Raji (cell line): Measurements from ENCODE around the gene ICAM1.
A peak's percentile ranks its signal among the peaks of the same experiment; 100 is the strongest.

Experiments
- POLR2A ChIP-seq: IDR thresholded peaks from 2 replicates; pipeline ENCODE4 v1.6.1; 2011; ENCODE audit warnings: low read depth, low read length, control low read depth; ENCODE audit not compliant: insufficient read depth

Gene ICAM1

DNA sequence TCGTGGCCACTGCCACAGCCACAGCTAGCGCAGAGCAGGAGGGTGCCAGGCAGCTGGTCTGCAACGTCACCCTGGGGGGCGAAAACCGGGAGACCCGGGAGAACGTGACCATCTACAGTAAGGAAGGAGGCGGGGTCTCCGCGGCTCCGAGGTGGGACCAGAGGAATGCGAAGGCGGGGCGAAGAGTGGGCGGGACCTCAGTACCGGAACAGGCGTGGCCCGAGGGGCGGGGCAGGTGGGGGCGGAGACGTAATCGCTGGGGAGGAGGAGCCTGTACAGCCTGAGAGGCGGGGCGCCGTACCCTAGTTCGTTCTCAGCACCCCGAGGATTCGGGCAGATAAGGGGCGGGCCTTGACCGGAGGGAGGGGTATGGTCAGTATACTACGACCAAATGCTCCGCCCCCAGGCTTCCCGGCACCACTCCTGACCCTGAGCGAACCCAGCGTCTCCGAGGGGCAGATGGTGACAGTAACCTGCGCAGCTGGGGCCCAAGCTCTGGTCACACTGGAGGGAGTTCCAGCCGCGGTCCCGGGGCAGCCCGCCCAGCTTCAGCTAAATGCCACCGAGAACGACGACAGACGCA lies 21.4 kb downstream of the ICAM1 start:
- TF ChIP-seq POLR2A = no peak

DNA sequence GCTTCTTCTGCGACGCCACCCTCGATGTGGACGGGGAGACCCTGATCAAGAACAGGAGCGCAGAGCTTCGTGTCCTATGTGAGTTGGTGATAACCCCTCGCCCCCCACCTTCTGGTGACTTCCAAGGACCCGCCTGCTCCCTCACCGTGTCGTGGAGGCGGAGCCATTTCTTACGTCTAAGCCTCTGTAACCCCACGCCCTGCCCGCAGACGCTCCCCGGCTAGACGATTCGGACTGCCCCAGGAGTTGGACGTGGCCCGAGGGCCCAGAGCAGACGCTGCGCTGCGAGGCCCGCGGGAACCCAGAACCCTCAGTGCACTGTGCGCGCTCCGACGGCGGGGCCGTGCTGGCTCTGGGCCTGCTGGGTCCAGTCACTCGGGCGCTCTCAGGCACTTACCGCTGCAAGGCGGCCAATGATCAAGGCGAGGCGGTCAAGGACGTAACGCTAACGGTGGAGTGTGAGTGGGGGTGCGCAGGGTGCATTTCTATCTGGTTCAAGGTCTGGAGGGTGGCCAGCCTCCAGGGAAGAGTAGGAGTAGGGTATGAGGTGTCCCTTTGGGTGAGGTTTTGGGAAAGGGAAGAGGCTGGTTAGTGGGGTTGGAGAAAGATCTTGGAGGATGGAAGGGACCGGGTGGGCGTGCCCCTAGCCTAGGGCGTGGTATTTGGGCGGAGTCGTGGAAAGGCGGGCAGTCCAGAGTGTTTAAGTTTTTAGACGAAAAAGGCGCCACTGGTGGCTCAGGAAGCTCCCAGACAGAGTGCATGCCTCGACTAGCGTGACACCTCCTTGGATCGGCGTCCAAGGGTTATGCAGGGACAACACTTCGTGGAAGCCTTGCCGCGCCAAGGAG lies 22.1 kb downstream of the ICAM1 start:
- TF ChIP-seq POLR2A = no peak

DNA sequence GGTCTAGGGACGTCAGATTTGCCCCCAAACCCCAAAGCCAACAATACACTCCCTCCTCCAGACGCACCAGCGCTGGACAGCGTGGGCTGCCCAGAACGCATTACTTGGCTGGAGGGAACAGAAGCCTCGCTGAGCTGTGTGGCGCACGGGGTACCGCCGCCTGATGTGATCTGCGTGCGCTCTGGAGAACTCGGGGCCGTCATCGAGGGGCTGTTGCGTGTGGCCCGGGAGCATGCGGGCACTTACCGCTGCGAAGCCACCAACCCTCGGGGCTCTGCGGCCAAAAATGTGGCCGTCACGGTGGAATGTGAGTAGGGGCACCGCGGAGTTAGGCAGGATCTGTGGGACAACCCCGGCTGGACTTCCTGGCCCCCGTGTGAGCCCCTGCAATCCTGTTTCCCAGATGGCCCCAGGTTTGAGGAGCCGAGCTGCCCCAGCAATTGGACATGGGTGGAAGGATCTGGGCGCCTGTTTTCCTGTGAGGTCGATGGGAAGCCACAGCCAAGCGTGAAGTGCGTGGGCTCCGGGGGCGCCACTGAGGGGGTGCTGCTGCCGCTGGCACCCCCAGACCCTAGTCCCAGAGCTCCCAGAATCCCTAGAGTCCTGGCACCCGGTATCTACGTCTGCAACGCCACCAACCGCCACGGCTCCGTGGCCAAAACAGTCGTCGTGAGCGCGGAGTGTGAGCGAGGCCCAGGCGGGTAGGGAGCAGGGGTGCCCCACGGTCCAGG lies 22.9 kb downstream of the ICAM1 start:
- no peak for TF ChIP-seq POLR2A

DNA sequence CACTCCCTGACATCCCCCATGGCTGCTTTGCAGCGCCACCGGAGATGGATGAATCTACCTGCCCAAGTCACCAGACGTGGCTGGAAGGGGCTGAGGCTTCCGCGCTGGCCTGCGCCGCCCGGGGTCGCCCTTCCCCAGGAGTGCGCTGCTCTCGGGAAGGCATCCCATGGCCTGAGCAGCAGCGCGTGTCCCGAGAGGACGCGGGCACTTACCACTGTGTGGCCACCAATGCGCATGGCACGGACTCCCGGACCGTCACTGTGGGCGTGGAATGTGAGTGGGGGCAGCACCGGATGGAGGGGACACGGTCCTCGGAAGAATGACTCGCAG lies 23.4 kb downstream of the ICAM1 start:
- no peak for TF ChIP-seq POLR2A

DNA sequence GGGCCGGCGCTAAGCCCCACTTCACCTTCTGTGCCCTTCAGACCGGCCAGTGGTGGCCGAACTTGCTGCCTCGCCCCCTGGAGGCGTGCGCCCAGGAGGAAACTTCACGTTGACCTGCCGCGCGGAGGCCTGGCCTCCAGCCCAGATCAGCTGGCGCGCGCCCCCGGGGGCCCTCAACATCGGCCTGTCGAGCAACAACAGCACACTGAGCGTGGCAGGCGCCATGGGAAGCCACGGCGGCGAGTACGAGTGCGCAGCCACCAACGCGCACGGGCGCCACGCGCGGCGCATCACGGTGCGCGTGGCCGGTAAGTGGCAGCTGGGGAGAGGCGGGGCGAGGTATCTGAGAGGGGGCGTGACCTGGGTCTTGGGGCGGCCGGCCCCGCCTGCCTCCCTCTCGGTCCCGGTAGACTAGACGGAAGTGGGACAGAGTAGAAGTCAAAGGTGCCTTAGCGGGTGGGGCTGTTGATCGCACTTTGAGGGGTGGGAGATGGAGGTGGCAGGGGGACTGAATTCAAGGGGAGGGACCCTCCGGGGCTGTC lies 24.5 kb downstream of the ICAM1 start:
- TF ChIP-seq POLR2A = no peak

DNA sequence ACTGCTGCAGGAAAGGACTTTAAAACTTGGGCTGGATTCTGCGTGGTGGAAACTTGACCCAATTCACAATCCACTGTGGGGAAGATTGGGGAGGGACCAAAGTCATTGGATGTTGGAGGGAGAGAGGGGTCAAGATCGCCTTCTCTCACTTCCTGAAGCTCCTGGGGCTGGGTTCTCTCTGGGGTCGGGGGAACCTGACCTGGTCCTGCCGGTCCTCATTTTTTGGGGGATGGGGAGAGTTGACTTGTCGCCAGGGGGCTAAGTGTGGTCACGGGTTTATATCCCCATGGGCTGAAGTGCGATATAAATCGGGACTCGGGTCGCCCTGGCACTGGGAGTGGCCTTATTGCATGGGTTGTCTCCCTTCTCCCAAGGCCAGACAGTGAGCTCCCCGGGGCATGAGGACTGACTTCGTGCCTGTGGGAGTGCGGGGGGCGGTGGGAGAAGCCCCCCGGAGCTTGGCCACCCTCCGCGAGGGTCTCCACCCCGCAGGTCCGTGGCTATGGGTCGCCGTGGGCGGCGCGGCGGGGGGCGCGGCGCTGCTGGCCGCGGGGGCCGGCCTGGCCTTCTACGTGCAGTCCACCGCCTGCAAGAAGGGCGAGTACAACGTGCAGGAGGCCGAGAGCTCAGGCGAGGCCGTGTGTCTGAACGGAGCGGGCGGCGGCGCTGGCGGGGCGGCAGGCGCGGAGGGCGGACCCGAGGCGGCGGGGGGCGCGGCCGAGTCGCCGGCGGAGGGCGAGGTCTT lies 25.1 kb downstream of the ICAM1 start:
- no peak for TF ChIP-seq POLR2A

DNA sequence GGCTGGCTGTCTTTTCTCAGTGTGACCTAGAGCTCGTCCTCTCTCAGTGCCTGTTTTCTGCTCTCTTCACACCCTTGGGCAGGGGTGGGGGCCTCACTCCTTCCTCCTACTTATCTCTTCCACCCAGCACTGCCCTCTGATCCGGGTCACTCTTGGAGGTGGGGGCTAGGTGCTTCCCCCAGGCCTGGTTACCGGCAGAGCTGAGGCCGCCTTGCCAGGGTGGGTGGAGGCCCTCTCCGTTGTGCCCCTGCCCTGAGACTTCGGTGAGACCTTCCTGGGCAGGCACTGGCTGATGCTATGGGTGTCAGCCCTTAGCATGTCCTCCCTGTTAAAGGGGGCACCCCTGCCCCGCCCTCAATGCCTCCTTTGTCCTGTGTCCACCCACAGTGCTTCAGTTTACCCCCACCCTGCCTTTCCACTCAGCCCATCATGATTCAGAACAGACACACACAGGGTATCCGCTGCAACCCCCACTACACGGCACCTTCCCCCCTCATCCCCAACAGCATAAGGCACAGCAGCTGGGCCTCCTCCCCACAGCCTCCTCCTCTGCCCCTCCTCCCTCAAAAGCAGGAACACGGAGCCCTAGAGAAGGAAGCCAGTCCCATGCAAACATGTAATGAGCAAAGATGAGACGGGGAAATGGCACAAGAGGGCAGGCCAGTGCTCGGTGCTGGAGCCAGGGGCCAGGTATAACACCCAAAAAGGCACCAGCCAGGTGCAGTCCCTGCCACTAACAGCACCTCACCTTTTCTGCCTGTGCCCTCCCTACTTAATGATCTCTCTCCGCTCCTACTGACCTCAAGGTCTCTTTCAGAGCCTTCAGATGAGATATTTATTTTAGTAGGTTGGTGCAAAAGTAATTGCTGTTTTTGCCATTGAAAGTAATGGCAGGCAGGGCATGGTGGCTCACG lies 28.9 kb downstream of the ICAM1 start:
- TF ChIP-seq POLR2A = no peak

DNA sequence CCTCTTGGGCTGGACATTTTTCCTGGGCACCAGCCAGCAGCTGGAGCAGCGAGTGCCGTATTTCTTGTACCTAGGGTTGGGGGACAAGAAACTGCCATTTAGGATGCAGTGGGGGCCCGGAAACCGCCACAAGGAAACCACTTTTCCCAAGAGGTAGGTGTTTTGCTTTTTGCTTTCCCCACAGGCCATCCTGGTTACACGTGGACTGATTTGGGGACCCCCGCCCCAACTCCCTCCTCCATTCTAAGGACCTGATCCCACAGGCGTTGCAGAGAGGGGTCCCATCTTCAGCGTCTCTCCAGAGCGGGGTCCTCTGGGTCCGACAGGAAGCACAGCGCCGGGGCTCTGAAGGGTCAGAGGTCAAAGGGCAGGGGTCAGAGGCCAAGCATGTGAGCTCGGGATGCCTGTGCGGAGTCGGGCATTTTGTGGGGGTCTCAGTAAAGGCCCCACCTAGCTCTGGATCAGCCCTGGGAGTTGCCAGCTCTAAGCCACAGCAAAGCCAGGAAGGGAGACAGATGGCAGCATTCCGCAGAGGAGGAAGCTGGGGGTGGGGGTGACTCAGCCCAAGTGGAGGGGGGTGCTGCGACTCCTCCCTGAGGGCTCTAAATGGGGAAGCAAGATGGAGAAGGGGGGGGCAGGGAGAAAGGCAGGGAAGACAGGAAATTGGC lies 34.4 kb downstream of the ICAM1 start:
- no peak for TF ChIP-seq POLR2A

DNA sequence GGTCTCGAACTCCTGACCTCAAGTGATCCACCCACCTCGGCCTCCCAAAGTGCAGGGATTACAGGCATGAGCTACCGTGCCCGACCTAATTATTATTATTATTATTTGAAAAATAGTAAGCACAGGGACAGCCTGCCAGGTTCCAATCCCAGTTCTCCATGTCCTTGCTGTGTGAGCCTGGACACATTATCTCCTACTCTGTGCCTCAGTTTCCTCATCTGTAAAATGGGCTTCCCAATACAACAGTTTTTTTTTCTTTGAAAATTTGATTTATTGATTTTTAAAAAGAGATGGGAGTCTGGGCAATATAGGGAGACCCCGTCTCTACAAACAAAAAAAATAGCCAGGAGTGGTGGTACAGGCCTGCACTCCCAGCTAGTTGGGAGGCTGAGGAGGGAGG lies 35.4 kb downstream of the ICAM1 start:
- TF ChIP-seq POLR2A = no peak

DNA sequence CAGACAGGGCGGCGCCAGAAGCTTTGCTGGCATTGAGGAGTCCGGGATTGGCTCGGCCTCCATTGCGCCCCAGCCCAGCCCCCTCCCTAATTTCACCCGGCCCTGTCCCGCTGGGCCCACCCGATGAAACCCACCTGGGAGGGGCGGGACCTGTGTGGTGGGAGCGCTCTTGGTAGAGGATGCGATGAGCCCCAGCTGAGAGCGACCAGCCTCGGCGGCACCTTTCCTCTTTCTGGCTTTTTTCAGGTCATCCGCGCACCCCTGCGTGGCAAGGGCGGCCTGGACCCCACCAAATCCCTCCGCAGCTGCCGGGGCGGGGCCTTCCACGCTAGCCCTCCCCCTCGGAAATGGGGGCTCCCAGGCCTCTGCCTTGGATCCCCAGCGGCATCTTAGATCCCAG lies 38.5 kb downstream of the ICAM1 start, which contains the start of gene ZGLP1:
TSS of gene ZGLP1 (minus strand) at position 393 of the 400 bp plus-strand sequence.
- TF ChIP-seq POLR2A = no peak

DNA sequence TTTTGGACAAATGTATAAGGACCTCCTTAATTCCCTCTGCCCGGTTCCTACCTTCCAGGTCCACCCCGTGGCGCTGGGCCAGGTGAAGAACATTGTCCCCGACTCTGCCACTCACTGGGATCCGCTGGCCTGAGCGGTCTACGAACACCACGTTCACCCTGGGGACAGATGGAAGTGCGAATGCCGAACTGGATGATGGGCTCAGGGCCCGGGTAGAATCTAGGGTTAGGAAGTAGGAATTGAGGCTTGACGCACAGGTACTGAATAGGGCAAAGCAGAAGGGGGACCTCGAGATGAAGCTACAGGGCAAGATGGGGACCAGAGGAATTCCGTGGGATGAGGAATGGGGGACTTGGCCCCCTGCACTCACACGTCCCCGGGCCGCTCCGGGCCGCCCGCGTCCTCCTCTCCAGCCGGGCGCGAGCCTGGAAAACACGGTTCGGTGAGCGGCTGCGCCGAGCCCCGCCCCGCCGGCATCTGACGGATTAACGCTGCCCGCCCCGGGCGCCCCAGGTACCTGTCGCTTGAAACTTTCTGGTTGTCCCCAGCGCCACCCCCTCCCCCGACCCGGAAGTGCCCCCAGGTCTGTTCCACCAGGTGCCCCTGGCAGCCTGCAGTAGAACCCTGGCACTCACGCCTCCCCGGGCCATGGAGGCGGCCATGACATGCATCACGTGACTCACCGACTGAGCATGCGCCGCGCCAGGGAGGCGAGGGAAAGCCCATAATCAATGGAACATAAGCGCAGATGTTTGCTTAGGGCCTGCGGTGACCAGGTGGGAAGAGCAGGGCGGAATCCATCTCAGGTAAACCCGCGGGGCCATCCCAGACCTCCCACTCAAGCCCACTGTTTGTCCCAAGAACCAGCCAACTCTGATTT lies 44.7 kb downstream of the ICAM1 start, which contains the start of gene FDX2:
TSS of gene FDX2 (minus strand) at position 681 of the 880 bp plus-strand sequence. CDS start at position 662, 19 bp downstream.
- TF ChIP-seq POLR2A = peak; percentile 71; the same call in 1 of the 2 replicates

DNA sequence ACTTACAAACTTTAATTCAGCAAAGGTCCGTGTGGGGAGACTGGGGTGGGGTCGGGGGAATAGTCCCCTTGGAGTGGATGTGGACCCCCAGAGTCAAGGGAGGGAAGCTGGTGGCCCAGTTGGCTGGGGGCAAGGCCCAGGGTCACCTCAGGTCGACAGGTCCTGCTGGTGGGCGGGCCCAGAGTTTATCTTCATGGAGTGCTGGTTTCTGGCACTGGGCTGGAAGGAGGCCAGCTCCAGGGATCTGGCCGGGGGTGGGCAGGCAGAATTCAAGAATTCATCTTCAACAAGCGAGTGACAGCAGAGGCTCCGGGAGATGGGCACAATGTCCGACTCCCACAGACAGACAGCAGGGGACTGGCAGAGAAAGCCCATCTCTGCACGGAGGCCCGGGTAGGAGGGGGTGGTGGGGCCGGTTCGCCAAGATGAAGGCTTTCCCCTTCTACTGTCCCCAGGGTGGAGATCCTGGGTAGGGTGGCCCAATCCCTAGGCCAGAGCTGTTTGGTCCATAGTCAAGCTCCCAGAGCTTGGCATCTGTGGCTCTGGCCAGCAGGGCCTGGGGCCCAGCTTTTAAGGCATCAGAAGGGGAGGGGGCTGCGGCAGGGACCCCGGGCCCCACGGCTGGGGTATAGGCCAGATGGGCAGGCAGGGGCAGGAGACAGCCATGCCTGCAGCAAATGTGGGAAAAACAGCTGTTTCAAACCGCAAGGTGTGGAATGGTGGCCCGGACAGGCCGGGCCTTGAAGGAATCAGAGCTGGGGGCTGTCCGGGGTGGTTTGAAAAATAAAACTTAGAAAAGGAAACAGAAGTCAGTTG lies 45.5 kb downstream of the ICAM1 start:
- no peak for TF ChIP-seq POLR2A
